ENCODE results near the gene TNFSF13B.
A peak's percentile ranks its signal among the peaks of the same experiment; 100 is the strongest.

TNFSF13B gene

GRCh38 chr13:108350579-108350978 lies 81.1 kb downstream of the TNFSF13B start:
- no peak overlapping the region for H3K4me3 ChIP-seq (ENCODE audit: low read length)
- peaks cover 11% of the 10 kb centered on the region for H3K4me1 ChIP-seq (ENCODE audit: control insufficient read depth, insufficient read depth, low read length)
- no peaks in the 10 kb centered on the region for H3K36me3 ChIP-seq (ENCODE audit: control insufficient read depth, insufficient read depth, low read length, severe bottlenecking)
- no peaks in the 10 kb centered on the region for H3K27me3 ChIP-seq (replicated peaks; ENCODE audit: control insufficient read depth, insufficient read depth, low read length)
- no peak for DNase-seq (ENCODE audit: low read depth)
- H3K9ac ChIP-seq (ENCODE audit: low read length), result no peak overlapping the region
- no peaks in the 10 kb centered on the region for H3K9me3 ChIP-seq (ENCODE audit: control insufficient read depth, low read length)

DNA sequence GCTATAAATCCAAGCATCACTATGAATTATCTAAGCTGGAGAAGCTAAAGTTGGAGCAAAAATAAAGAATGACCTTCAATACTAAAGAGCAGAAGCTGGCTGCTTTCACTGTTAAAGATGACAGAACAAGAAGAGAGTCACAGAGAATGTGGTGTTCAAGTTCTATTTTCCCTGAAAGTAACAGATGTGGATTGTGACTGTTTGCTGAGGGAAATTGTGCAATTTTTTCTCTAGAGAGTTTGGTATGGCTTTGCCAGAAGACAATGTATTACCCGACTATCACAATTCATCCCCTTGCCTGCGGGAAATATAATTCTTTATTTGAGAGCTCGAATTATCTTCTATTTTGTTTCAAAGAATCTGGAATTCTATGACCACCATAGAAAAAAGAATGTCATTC lies 83.1 kb downstream of the TNFSF13B start:
- Histone ChIP-seq H3K4me1 (ENCODE audit: control insufficient read depth, insufficient read depth, low read length) (peaks cover 11% of the 10 kb centered on the region), H3K9me3 (ENCODE audit: control insufficient read depth, low read length) (no peaks in the 10 kb centered on the region), H3K27me3 (replicated peaks; ENCODE audit: control insufficient read depth, insufficient read depth, low read length) (no peaks in the 10 kb centered on the region), H3K36me3 (ENCODE audit: control insufficient read depth, insufficient read depth, low read length, severe bottlenecking) (no peaks in the 10 kb centered on the region), H3K9ac (ENCODE audit: low read length) (no peak overlapping the region), H3K4me3 (ENCODE audit: low read length) (no peak overlapping the region)
- peak; percentile 40 for DNase-seq (ENCODE audit: low read depth)

- H3K27me3 ChIP-seq (replicated peaks; ENCODE audit: control insufficient read depth, insufficient read depth, low read length), result no peaks in the 10 kb centered on the region
- H3K9me3 ChIP-seq (ENCODE audit: control insufficient read depth, low read length), result no peaks in the 10 kb centered on the region
- no peak overlapping the region for H3K9ac ChIP-seq (ENCODE audit: low read length)
- no peak for DNase-seq (ENCODE audit: low read depth)
- no peaks in the 10 kb centered on the region for H3K36me3 ChIP-seq (ENCODE audit: control insufficient read depth, insufficient read depth, low read length, severe bottlenecking)
- H3K4me1 ChIP-seq (ENCODE audit: control insufficient read depth, insufficient read depth, low read length), result peaks cover 9% of the 10 kb centered on the region
- no peak overlapping the region for H3K4me3 ChIP-seq (ENCODE audit: low read length)
Observed at GRCh38 chr13:108357228-108357627, 87.7 kb downstream of the TNFSF13B start.
